Stomach (tissue), 4 donors: ENCODE measurements around the gene LHB.

Experiments used
- POLR2A ChIP-seq, 4 donors: fragments of 450-650 bp; IDR thresholded peaks; one replicate each; pipeline ENCODE4 v1.6.1; 2016; ENCODE audit warnings: antibody characterized with exemption in 4 of 4, control low read depth in 2 of 4, mild to moderate bottlenecking in 1 of 4, moderate library complexity in 1 of 4
- POLR2AphosphoS5 ChIP-seq, 3 donors: sonication (generic); formaldehyde crosslinking; IDR thresholded peaks; one replicate each; pipeline ENCODE4 v1.6.1; 2016; ENCODE audit warnings: antibody characterized with exemption in 3 of 3
- TF ChIP-seq, protein P1 (sequence below), 7 experiments: fragments of 450-650 bp in 4 of 7; fragments of 200-600 bp in 3 of 7; sonication (generic) in 3 of 7; IDR thresholded peaks; one replicate each; pipeline ENCODE4 v1.5.1; 2016 to 2019; ENCODE audit warnings: antibody characterized with exemption in 7 of 7, control low read depth in 2 of 7, mild to moderate bottlenecking in 1 of 7

DNA sequence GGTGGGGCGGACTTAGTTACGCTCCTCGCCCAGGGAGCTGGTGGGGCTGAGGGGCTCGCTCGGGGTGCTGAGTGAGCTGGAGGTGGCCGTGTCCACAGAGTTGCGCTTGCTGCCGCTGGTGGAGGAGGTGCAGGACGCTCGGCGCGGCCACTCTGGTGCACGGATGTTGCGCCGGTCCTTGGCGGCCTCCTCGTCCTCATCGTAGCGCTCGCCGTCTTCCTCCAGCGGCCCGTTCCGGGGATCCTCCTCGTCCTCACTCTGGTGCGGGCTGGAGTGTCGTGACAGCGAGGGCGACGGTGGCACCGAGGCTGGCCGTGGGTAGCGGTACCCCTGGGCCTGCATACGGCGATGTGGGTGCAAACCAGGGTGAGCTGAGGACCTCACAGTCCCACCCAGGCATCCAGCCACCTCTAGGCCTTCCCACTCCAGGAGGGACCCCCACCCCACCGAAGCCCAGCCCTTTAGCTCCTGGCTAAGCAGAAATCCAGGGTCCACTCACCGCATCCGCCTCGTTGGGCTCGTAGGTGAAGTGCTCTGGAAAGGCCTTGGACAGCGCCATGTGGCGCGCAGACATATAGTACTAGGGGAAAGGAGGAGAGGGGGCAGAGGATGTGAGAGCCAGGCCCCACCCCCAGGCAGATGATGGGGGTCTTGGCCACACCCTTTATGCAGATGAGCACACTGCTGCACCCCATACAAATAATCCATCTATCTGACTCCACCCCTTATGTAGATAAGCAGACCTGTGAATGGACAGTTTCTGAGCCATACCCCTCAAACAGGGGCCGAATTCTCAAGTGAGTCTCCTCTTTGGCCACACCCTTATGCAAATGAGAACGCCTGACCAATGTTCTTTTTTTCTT lies 47.4 kb downstream of the LHB start:
- no peak for TF ChIP-seq POLR2A (IDR thresholded peaks at IDR 0.05)
- TF ChIP-seq, protein P1, sequence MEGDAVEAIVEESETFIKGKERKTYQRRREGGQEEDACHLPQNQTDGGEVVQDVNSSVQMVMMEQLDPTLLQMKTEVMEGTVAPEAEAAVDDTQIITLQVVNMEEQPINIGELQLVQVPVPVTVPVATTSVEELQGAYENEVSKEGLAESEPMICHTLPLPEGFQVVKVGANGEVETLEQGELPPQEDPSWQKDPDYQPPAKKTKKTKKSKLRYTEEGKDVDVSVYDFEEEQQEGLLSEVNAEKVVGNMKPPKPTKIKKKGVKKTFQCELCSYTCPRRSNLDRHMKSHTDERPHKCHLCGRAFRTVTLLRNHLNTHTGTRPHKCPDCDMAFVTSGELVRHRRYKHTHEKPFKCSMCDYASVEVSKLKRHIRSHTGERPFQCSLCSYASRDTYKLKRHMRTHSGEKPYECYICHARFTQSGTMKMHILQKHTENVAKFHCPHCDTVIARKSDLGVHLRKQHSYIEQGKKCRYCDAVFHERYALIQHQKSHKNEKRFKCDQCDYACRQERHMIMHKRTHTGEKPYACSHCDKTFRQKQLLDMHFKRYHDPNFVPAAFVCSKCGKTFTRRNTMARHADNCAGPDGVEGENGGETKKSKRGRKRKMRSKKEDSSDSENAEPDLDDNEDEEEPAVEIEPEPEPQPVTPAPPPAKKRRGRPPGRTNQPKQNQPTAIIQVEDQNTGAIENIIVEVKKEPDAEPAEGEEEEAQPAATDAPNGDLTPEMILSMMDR (IDR thresholded peaks at IDR 0.05) = no peak
- TF ChIP-seq POLR2AphosphoS5 (IDR thresholded peaks at IDR 0.05) = peak in 1 of 3 donors; percentile 29
